Liver (tissue), 9 donors: ENCODE results near the gene ADAP1. TPM values are rescaled to one million over a fixed set of nuclear protein-coding genes. Genes with fewer than 3 reads are reported as not detected.

Experiments
- DNase-seq: peaks from one replicate; pipeline ENCODE4 v3.0.0-alpha.2; 2017; ENCODE audit warnings: low spot score
- H3K27ac ChIP-seq, 2 donors: one replicate each; pipeline ENCODE4 v1.7.0; 2013; ENCODE audit warnings: inconsistent platforms in 2 of 2, low read length in 2 of 2, control low read depth in 1 of 2, low read depth in 1 of 2, mild to moderate bottlenecking in 1 of 2
- H3K27me3 ChIP-seq, 4 donors: one replicate each; pipeline versions ENCODE4 v1.6.1 to v1.7.0; 2013; ENCODE audit warnings: low read length in 3 of 4, inconsistent platforms in 1 of 4, mild to moderate bottlenecking in 1 of 4, moderate library complexity in 1 of 4; ENCODE audit not compliant: control insufficient read depth in 4 of 4, insufficient read depth in 4 of 4
- H3K36me3 ChIP-seq, 4 donors: one replicate each; pipeline versions ENCODE4 v1.6.1 to v1.7.0; 2013; ENCODE audit warnings: low read length in 3 of 4, mild to moderate bottlenecking in 3 of 4, low read depth in 1 of 4, moderate library complexity in 1 of 4; ENCODE audit not compliant: control insufficient read depth in 4 of 4, insufficient read depth in 3 of 4
- H3K4me1 ChIP-seq, 4 donors: one replicate each; pipeline versions ENCODE4 v1.6.1 to v1.7.0; 2013; ENCODE audit warnings: low read length in 3 of 4, mild to moderate bottlenecking in 3 of 4, moderate library complexity in 1 of 4; ENCODE audit not compliant: control insufficient read depth in 4 of 4, insufficient read depth in 4 of 4
- H3K4me3 ChIP-seq, 3 donors: one replicate each; pipeline versions ENCODE4 v1.6.1 to v1.7.0; 2013; ENCODE audit warnings: low read length in 3 of 3, control low read depth in 1 of 3, low read depth in 1 of 3, mild to moderate bottlenecking in 1 of 3
- H3K9ac ChIP-seq, 2 donors: one replicate each; pipeline ENCODE4 v1.7.0; 2013; ENCODE audit warnings: low read length in 2 of 2, mild to moderate bottlenecking in 2 of 2, moderate library complexity in 2 of 2, control low read depth in 1 of 2, low read depth in 1 of 2
- H3K9me3 ChIP-seq, 4 donors: one replicate each; pipeline versions ENCODE4 v1.6.1 to v1.7.0; 2013; ENCODE audit warnings: low read length in 3 of 4; ENCODE audit not compliant: control insufficient read depth in 4 of 4
- CTCF ChIP-seq: fragments of 150-350 bp; IDR thresholded peaks from 2 replicates; pipeline ENCODE4 v1.5.1; 2017; ENCODE audit warnings: improper control_type of control experiment, low read depth, low read length; ENCODE audit not compliant: missing input control
- EGR1 ChIP-seq, 2 donors: IDR thresholded peaks; 2 replicates each; pipeline ENCODE4 v1.6.1; 2016 to 2018; ENCODE audit warnings: antibody characterized with exemption in 2 of 2, low read depth in 2 of 2
- FOXA1 ChIP-seq: IDR thresholded peaks from 2 replicates; pipeline ENCODE4 v1.6.1; 2016; ENCODE audit warnings: antibody characterized with exemption
- FOXA2 ChIP-seq: IDR thresholded peaks from 2 replicates; pipeline ENCODE4 v1.6.1; 2016; ENCODE audit warnings: antibody characterized with exemption
- GABPA ChIP-seq, 2 donors: IDR thresholded peaks in 1 of 2; conservative IDR thresholded peaks in 1 of 2; 2 replicates each; pipeline ENCODE4 v1.6.1; 2016; ENCODE audit warnings: antibody characterized with exemption in 2 of 2, mild to moderate bottlenecking in 1 of 2, moderate library complexity in 1 of 2
- HNF4A ChIP-seq, 2 donors: conservative IDR thresholded peaks; 2 replicates each; pipeline ENCODE4 v1.6.1; 2016; ENCODE audit warnings: antibody characterized with exemption in 2 of 2, mild to moderate bottlenecking in 2 of 2
- HNF4G ChIP-seq: IDR thresholded peaks from 2 replicates; pipeline ENCODE4 v1.6.1; 2016; ENCODE audit warnings: antibody characterized with exemption
- JUND ChIP-seq, 2 donors: IDR thresholded peaks; 2 replicates each; pipeline ENCODE4 v1.6.1; 2016; ENCODE audit warnings: antibody characterized with exemption in 2 of 2
- NR2F2 ChIP-seq: IDR thresholded peaks from 2 replicates; pipeline ENCODE4 v1.6.1; 2016; ENCODE audit warnings: antibody characterized with exemption
- REST ChIP-seq: IDR thresholded peaks from 2 replicates; pipeline ENCODE4 v1.6.1; 2016; ENCODE audit warnings: antibody characterized with exemption, mild to moderate bottlenecking
- RXRA ChIP-seq, 2 donors: IDR thresholded peaks; 2 replicates each; pipeline ENCODE4 v1.6.1; 2017 to 2018; ENCODE audit warnings: antibody characterized with exemption in 2 of 2, mild to moderate bottlenecking in 1 of 2
- SP1 ChIP-seq: IDR thresholded peaks from 2 replicates; pipeline ENCODE4 v1.6.1; 2018; ENCODE audit warnings: antibody characterized with exemption, mild to moderate bottlenecking
- TAF1 ChIP-seq: conservative IDR thresholded peaks from 2 replicates; pipeline ENCODE4 v1.6.1; 2016; ENCODE audit warnings: antibody characterized with exemption, mild to moderate bottlenecking
- YY1 ChIP-seq: IDR thresholded peaks from 2 replicates; pipeline ENCODE4 v1.6.1; 2016; ENCODE audit warnings: antibody characterized with exemption, mild to moderate bottlenecking
- ZBTB33 ChIP-seq: IDR thresholded peaks from 2 replicates; pipeline ENCODE4 v1.6.1; 2016; ENCODE audit warnings: antibody characterized with exemption
- WGBS: extraction: QIAGEN DNeasy Blood & Tissue Kit; methylation state at CpG from one replicate; pipeline ENCODE4 v1.1.7; 2013; 5-methylcytosine and 5-hydroxymethylcytosine counted together
- polyA plus RNA-seq, 2 donors: library from polyadenylated mRNA; stranded (reverse) in 1 of 2; unstranded in 1 of 2; fragments of 200-250 nt in 1 of 2; fragments of >200 nt in 1 of 2; fragmentation: Nextera tagmentation in 1 of 2; extraction: Ambion mirVana in 1 of 2; gene quantifications; one replicate each; pipeline versions ENCODE4 v1.2.1 to v1.2.3, GENCODE V29; 2013 to 2015
- total RNA-seq, 2 donors: library from RNA; depleted of rRNA; stranded (reverse); fragments of >200 nt; gene quantifications; one replicate each; pipeline ENCODE4 v1.2.3, GENCODE V29; 2014
- TF ChIP-seq, protein P1 (sequence below): IDR thresholded peaks from 2 replicates; pipeline ENCODE4 v1.6.1; 2016; ENCODE audit warnings: antibody characterized with exemption
- donor health status: healthy.
- donor health status: healthy.
- donor health status: healthy.
- donor health status: healthy.
- donor health status: healthy.

ADAP1 gene
- total and polyA plus RNA-seq, 4 donors, result 0.46 to 3.7 (median 2.7) TPM

DNA sequence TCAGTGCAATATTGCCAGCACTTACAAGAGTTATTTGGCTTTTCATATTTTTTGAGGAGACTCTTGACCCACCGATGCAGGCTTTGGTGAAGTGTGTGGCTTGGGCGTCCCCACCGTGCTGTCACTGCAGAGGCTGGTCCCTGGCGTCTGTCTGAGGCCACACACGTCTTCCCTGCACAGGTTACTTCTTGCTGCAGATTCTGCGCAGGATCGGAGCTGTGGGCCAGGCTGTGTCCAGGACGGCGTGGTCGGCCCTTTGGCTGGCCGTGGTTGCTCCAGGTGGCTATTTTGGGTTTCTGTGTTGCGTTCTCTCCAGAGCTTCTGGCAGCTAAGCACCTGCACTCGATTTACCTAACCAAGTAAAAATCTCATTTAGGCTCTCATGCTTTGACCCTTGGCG lies 103.3 kb downstream of the ADAP1 start (continued):
- TF ChIP-seq REST, result no peak
- no peak for TF ChIP-seq HNF4A (conservative IDR thresholded peaks at IDR 0.05)
- no peak for TF ChIP-seq YY1
- TF ChIP-seq FOXA2, result no peak
- TF ChIP-seq NR2F2, result no peak
- no peak for TF ChIP-seq EGR1 (IDR thresholded peaks at IDR 0.05; ENCODE audit: low read depth in 2 of 2)

GRCh38 chr7:849781-850180 lies 104.7 kb downstream of the ADAP1 start:
- no peak for TF ChIP-seq GABPA (IDR thresholded peaks at IDR 0.05 in 1 of 2, conservative IDR thresholded peaks at IDR 0.05 in 1 of 2)
- TF ChIP-seq FOXA2, result no peak
- TF ChIP-seq SP1, result no peak
- TF ChIP-seq YY1, result no peak
- no peak for TF ChIP-seq FOXA1
- no peak for TF ChIP-seq JUND (IDR thresholded peaks at IDR 0.05)
- no peak for TF ChIP-seq HNF4A (conservative IDR thresholded peaks at IDR 0.05)
- no peak for TF ChIP-seq CTCF
- no peak for TF ChIP-seq NR2F2
- no peak for TF ChIP-seq ZBTB33
- no peak for TF ChIP-seq HNF4G
- Histone ChIP-seq H3K27ac (no peak overlapping the region), H3K4me3 (no peak overlapping the region), H3K9me3 (no peaks in the 10 kb centered on the region), H3K9ac (no peak overlapping the region), H3K4me1 (no peaks in the 10 kb centered on the region), H3K36me3 (peaks cover 12 to 51% (median 34%) of the 10 kb centered on the region in 4 donors), H3K27me3 (no peaks in the 10 kb centered on the region)
- 96% methylated on average over 19 of the region's 19 CpGs for WGBS
- DNase-seq, result no peak

DNA sequence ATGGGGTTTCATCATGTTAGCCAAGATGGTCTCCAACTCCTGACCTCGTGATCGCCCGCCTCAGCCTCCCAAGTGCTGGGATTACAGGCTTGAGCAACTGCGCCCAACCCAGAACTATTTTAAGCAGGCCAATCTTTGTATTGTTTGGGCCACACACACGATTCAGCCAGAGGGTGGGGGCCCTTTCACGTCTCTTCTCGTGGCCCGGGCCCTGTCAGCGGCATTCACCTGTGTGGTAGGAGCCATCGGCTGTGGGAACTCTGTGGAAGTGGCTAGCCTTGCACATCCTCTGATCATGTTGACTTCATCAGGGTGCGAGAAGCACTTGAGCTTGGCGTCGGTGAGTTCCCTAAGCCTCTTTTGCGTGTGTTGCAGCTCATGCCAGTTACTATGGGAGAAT lies 105.3 kb downstream of the ADAP1 start:
- H3K27ac ChIP-seq, result no peak overlapping the region
- H3K9ac ChIP-seq, result no peak overlapping the region
- no peak overlapping the region for H3K4me3 ChIP-seq
- DNase-seq, result no peak
- H3K27me3 ChIP-seq, result no peaks in the 10 kb centered on the region
- no peaks in the 10 kb centered on the region for H3K4me1 ChIP-seq
- TF ChIP-seq, protein P1, sequence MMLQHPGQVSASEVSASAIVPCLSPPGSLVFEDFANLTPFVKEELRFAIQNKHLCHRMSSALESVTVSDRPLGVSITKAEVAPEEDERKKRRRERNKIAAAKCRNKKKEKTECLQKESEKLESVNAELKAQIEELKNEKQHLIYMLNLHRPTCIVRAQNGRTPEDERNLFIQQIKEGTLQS, result no peak
- no peak for TF ChIP-seq RXRA (IDR thresholded peaks at IDR 0.05)
- TF ChIP-seq SP1, result no peak
- TF ChIP-seq FOXA2, result no peak
- no peak for TF ChIP-seq HNF4G
- no peak for TF ChIP-seq FOXA1
- no peak for TF ChIP-seq EGR1 (IDR thresholded peaks at IDR 0.05; ENCODE audit: low read depth in 2 of 2)
- no peak for TF ChIP-seq CTCF
- no peak for TF ChIP-seq YY1
- no peak for TF ChIP-seq ZBTB33
- TF ChIP-seq TAF1, result no peak
- WGBS, result 90% methylated on average over 14 of the region's 14 CpGs
- H3K36me3 ChIP-seq, result peaks cover 12 to 55% (median 39%) of the 10 kb centered on the region in 4 donors
- H3K9me3 ChIP-seq, result no peaks in the 10 kb centered on the region
